HL-60/S4 (cell line): ENCODE data around the gene NFIC.
"Not testable (repeated sequence)": the region's sequence is repeated elsewhere in the genome, so short reads cannot be mapped to it uniquely, and the experiment has no call there.

Experiments
- in situ Hi-C: fragments of 300-500 bp; cut with MboI; formaldehyde crosslinking; loops from 2 replicates; pipeline ENCODE4 v1.14.3; 2022; ENCODE audit warnings: low sequenced_read_pairs

The NFIC gene

DNA sequence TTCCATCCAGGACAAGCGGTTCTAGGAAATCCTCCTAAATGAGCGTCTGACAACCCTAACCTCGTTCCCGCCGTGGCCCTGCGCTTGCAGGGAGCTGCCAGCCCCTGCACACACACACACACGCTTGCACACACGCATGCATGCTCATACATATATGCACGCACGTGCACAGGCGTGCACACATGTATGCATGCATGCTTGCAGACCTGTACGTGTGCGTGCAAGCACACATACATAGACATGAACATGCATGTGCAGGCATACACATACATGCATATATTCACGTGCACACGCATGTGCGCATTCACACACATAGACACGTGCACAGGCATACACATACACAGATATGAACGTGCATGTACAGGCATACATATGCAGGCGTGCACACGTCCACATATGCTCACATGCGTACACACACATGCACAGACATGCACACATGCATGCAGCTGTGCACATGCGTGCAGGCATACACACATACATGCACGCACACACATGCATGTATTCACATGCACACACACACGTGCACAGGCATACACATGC lies 78.4 kb downstream of the NFIC start:
- in situ Hi-C loops, result no loop called here

- in situ Hi-C loops, result not testable (repeated sequence)
These were observed 80.3 kb downstream of the NFIC start for GRCh38 chr19:3446657-3447056.

- in situ Hi-C loops, result no loop called here
These were observed 82.4 kb downstream of the NFIC start for GRCh38 chr19:3448616-3449334.

GRCh38 chr19:3450796-3451411 lies 84.5 kb downstream of the NFIC start:
- in situ Hi-C loops, result no loop called here

DNA sequence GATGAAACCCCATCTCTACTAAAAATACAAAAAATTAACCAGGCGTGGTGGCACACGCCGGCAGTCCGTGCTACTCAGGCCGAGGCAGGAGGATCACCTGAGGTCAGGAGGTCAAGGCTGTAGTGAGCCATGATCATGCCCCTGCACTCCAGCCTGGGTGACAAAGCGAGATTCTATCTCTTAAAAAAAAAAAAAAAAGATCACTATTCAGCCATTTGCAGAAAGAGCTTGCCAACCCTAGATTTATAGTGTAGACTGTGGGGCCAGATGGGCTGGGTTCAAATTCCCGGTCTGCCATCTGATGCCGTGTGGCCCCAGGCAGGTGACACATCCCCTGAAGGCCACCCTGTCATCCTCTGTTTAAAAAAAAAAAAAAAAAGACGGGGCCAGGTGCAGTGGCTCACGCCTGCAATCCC lies 85.1 kb downstream of the NFIC start:
- in situ Hi-C loops, result no loop called here

GRCh38 chr19:3452171-3452941 lies 86.0 kb downstream of the NFIC start:
- in situ Hi-C loops, result no loop called here

- in situ Hi-C loops, result not testable (repeated sequence)
These were observed 86.5 kb downstream of the NFIC start for GRCh38 chr19:3452942-3453214.

DNA sequence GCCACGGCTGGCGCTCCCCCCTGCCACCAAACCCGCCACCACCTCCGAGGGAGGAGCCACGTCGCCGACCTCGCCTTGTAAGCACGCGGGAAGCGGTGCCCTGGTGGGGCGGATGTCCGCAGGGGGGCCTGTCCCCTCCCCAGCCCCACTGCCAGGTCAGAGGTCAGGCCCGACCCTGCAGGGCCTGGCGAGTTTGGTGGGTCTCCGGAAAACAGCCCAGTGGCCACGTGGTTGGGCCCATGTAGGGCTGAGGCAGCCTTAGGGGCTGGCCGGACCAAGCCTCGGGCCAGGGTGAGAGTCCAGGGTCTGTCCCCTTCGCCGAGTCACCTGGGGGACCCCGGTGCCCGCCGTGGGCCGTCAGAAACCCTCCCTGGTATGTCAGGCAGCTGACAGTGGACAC lies 87.5 kb downstream of the NFIC start:
- in situ Hi-C loops, result no loop called here

DNA sequence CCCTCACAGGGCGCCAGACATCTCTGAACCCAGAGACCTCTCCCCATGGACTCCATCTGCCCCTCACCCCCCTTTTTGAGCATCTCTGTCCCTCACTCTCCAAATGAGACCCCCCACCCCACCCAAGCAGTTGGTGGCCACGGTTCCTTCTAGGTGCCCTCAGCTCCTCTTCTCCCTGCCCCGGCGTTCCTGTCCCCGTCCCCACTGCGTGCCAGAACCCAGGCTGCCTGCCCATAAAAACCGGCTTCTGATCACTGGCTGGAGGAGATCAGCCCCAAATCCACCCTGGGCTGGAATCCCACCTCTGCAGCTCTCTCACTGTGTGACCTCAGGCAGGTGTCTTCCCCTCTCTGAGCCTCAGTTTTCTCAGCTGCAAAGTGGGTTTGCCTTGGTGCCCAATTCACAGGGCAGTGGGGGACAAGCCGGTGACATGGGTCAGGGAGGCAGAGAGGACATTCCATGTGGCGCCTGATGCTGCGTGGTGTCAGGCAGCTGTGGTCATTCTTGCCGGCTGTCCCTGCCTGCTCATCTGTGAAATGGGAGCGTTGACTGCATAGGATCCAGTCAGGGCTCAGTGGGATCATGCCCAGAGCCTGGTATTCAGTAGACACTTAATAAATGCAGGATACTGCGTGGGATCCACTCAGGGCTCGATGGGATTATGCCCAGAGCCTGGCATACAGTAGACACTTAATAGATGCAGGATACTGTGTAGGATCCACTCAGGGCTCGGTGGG lies 88.4 kb downstream of the NFIC start:
- in situ Hi-C loops, result no loop called here

DNA sequence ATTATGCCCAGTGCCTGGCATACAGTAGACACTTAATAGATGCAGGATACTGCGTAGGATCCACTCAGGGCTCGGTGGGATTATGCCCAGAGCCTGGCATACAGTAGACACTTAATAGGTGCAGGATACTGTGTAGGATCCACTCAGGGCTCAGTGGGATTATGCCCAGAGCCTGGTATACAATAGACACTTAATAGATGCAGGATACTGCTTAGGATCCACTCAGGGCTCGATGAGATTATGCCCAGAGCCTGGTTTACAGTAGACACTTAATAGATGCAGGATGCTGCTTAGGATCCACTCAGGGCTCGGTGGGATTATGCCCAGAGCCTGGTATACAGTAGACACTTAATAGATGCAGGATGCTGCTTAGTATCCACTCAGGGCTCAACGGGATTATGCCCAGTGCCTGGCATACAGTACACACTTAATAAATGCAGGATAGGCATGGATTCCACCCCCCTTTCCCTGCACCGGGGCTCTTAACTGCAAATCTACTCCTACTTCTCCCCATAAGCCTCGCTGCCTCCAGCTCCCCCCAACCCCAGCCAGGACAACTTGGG lies 89.1 kb downstream of the NFIC start:
- in situ Hi-C loops, result no loop called here

GRCh38 chr19:3455960-3456601 lies 89.7 kb downstream of the NFIC start:
- in situ Hi-C loops, result no loop called here

DNA sequence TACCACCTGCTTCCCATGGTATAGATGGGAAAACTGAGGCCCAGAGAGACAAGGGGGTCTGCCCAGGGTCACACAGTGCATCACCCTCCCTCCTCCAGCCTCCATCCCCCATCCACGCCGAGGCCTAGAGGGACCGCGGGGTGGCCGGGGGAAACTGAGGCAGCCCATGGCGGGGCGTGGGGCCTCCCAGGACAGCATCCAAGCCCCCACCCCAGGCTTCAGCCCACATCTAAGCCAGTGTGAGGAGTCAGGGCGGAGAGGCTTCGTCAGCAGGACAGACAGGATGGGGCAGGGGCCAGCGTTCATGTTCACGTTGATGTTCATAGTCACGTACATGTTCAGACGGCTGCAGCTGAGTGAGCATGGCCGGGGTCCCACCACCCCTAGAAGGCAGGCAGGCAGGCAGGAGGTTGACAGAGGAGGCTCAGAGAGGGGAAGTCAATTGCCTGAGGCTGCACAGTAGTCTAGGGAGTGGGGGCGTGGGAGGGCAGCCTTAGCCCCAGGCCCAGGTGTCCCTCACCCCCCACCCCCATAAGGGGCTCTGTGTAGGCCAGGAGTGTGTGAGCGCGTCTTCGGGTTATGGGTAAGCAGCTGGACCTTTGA lies 90.6 kb downstream of the NFIC start:
- in situ Hi-C loops, result no loop called here

DNA sequence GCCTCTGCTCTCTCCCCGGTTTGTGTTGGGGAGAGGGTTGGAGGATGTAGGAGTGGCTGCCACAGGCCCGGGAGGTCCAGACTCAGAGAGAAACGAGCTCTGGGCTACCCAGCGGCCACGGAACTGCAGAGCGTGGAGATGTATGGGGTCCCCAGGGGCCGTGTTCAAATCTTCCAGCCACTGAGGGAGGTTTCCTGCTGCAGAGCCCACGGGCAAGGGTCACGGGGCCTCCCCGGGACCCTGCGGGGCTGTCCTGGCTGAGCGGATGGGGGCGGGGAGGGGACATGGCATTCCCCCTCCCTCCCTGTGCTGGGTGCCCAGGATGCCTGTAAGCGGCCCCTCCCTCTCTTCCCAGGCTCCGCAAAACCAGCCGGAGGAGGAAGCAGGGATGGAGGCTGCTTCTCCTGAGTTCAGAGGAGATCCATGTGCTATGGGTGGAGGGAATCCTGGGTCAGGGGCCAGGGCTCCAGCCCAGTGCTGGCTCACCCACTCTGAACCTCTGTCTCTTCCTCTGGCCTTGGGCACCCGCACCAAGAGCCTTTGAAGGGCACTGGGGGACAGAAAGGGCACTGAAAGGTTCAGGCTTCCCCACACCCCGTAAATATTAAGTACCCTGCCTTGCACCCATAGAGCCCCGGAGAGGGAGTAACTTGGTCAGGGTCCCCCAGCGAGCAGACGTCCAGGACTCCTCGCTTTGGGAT lies 91.3 kb downstream of the NFIC start:
- in situ Hi-C loops, result no loop called here

DNA sequence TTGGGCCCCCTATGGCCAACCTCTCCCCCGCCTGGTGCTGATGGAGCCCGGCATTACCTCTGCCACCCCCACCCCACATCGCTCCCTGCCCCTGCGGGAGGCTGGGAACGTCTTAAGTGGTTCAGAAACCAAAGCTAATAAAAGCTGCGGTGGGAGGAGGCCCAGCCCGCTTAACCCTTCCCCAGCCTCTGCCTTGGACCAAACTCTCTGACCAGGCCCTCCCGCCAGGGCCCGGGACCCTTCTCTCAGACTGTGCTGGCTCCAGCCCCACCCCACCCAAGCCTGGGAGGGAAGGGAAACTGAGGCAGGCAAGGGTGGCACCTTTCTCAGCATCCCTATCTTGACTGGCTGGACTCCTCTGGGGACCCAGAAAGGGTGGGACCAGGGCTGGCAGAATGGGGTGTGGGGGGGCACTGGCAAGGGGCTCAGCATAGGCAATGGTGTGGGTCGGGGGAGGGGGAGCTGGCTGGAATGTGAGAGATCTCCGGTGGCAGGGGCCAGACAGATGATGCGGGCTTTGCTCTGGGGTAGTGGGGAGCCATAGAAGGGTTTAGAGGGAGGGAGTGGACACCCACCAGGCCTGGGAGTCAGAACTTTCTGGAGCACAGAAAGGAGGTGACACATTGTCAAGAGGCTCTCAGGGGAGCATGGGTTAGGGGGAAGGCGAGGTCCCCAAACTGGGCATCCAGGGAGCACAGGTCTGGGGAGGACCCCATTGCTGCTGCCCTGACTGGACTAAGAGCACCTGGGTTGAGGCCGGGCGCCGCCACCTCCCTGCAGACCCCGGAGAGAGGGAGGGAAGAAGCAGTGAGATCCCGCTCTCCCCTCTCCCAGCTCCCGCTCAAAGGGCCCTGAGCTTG lies 92.1 kb downstream of the NFIC start:
- in situ Hi-C loops, result no loop called here

DNA sequence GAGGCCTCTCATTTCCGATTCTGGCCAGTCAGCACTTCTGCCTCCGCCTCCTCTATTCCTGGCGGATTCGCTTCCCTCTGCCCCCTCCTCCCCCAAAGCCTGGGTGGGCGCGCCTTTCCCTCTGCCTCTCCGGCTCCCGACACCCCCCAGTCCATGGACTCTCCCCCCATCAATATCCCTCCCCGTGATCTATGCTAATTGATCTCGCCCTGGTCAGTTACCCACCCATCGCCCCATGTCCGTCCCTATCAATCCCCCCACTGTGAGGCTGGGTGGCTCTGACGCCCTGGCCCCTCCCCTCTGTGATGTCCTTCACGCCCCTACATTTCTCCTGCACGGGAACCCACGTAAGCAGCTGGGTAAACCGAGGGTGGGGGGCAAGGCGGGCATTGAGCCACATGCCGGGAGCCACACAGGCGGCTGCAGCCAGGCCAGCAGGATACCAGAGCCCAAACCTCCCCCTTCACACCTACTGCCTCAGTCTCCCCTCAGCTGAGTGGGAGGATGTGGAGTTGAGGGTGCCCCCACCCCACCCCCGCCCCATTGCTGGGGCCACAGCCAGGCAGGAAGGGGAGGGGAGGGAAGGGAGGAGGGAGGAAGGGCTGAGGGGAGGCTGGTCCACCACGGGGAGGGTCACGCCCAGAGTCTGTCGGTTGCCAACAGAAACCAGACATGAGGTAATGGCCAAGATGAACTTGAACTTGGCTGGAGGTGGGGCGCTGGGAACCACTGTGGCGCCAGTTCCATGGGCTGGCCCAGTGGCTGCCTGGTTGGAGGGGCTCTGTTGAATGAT lies 92.9 kb downstream of the NFIC start:
- in situ Hi-C loops, result no loop called here

- in situ Hi-C loops, result no loop called here
These were observed 93.7 kb downstream of the NFIC start for GRCh38 chr19:3459965-3460582.

DNA sequence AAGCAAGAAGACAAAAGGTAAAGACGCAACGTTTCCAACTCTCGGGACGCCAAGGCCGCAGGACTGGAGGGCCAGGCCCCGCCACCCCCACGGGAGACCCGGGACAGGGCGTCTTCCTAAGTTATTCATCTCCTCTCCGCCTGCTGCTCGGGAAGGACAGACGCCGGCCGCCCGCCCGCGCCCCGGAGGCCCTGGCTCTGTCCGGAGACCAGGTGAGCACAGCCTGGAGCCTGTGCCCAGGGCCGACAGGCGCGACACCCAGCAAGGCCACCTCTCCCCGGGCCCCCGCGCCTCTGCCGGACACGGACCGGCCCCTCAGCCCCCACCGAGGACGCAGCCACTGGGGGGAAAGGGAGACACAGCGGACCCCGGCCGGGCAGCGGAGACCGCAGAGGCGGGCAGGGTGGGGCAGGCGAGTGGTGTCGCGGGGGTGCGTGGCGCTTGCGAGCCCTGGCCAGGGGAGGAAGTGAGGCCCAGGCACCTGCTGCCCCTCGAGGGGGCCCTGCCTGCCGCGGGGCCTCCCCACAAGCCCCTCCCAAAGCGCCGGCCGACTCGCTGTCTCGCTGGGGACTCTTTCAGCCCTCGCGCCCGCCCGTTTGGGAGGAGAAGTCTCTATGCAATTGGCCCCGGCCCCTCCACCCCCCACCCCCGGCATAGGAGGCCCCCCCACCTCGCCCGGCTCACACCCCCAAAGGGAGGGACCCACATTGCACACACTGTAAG lies 96.8 kb downstream of the NFIC start:
- in situ Hi-C loops, result no loop called here
